Activated naive CD4-positive, alpha-beta T cell treated with anti-CD3 and anti-CD28 coated beads, Interleukin-2, amount 50 U/mL, for 72 hours (primary cell): ENCODE measurements around the gene CPNE4. TPM values are rescaled to one million over a fixed set of nuclear protein-coding genes. Genes with fewer than 3 reads are reported as not detected.
"Not testable (repeated sequence)": the region's sequence is repeated elsewhere in the genome, so short reads cannot be mapped to it uniquely, and the experiment has no call there.

Experiments
- ATAC-seq, 2 donors: fragments of 150-1000 bp; cut with Tn5 transposase; 2 replicates each; pipeline ENCODE4 v1.10.0; 2021; ENCODE audit warnings: mild to moderate bottlenecking in 2 of 2, moderate library complexity in 2 of 2
- DNase-seq, 2 donors: peaks; one replicate each; pipeline ENCODE4 v3.0.0; 2021 to 2022; ENCODE audit warnings: low spot score in 2 of 2
- H3K27ac Mint-ChIP-seq, 2 donors: one replicate each; pipeline ENCODE4 v1.8.0; 2022; ENCODE audit warnings: mild to moderate bottlenecking in 2 of 2, mixed read lengths in 2 of 2
- H3K36me3 Mint-ChIP-seq, 2 donors: one replicate each; pipeline ENCODE4 v1.8.0; 2022; ENCODE audit warnings: mixed read lengths in 2 of 2
- H3K9me3 Mint-ChIP-seq, 2 donors: one replicate each; pipeline ENCODE4 v1.8.0; 2022; ENCODE audit warnings: mixed read lengths in 2 of 2
- total RNA-seq, 2 donors: library from RNA; stranded (reverse); gene quantifications; one replicate each; pipeline ENCODE4 v1.2.3, GENCODE V29; 2022

Gene CPNE4
- total RNA-seq, 2 donors from 2014 or later, result 0.07 TPM; not detected in 1

GRCh38 chr3:131925571-131925970, 109.2 kb downstream of the CPNE4 start:
- H3K9me3 Mint-ChIP-seq, result peaks cover 0 to 4% of the 10 kb centered on the region in 2 donors
- H3K36me3 Mint-ChIP-seq, result no peaks in the 10 kb centered on the region
- DNase-seq (no peak), ATAC-seq (no peak)
- no peak overlapping the region for H3K27ac Mint-ChIP-seq

- no peak overlapping the region for H3K27ac Mint-ChIP-seq
- ATAC-seq, result no peak
- H3K9me3 Mint-ChIP-seq, result peaks cover 0 to 4% of the 10 kb centered on the region in 2 donors
- no peaks in the 10 kb centered on the region for H3K36me3 Mint-ChIP-seq
- no peak for DNase-seq
Measured at GRCh38 chr3:131922356-131922755, 112.5 kb downstream of the CPNE4 start.

- Mint-ChIP-seq H3K36me3 (no peaks in the 10 kb centered on the region), H3K27ac (no peak overlapping the region), H3K9me3 (peaks cover 0 to 4% of the 10 kb centered on the region in 2 donors)
- DNase-seq, result no peak
- ATAC-seq, result no peak
Measured at GRCh38 chr3:131917006-131917405, 117.8 kb downstream of the CPNE4 start.

GRCh38 chr3:131914090-131914691, 120.6 kb downstream of the CPNE4 start:
- Mint-ChIP-seq H3K27ac (no peak overlapping the region), H3K36me3 (no peaks in the 10 kb centered on the region), H3K9me3 (no peaks in the 10 kb centered on the region)
- DNase-seq, result no peak
- ATAC-seq, result no peak

- ATAC-seq, result no peak
- no peak for DNase-seq
- no peaks in the 10 kb centered on the region for H3K9me3 Mint-ChIP-seq
- no peak overlapping the region for H3K27ac Mint-ChIP-seq
- no peaks in the 10 kb centered on the region for H3K36me3 Mint-ChIP-seq
Measured at GRCh38 chr3:131912255-131912654, 122.6 kb downstream of the CPNE4 start.

- Mint-ChIP-seq H3K36me3 (no peaks in the 10 kb centered on the region), H3K27ac (no peak overlapping the region), H3K9me3 (no peaks in the 10 kb centered on the region)
- no peak for ATAC-seq
- DNase-seq, result no peak
Measured at GRCh38 chr3:131907796-131908195, 127.0 kb downstream of the CPNE4 start.

- Mint-ChIP-seq H3K36me3 (no peaks in the 10 kb centered on the region), H3K9me3 (no peaks in the 10 kb centered on the region), H3K27ac (peak overlapping the region in 1 of 2 donors; percentile 66)
- DNase-seq, result no peak
- ATAC-seq, result no peak
Measured at GRCh38 chr3:131903988-131904415, 130.8 kb downstream of the CPNE4 start.

- no peak overlapping the region for H3K27ac Mint-ChIP-seq
- H3K9me3 Mint-ChIP-seq, result no peaks in the 10 kb centered on the region
- H3K36me3 Mint-ChIP-seq, result no peaks in the 10 kb centered on the region
- DNase-seq (no peak), ATAC-seq (no peak)
Measured at GRCh38 chr3:131901686-131902085, 133.1 kb downstream of the CPNE4 start.

- no peak overlapping the region for H3K27ac Mint-ChIP-seq
- no peaks in the 10 kb centered on the region for H3K36me3 Mint-ChIP-seq
- DNase-seq (no peak), ATAC-seq (no peak)
- no peaks in the 10 kb centered on the region for H3K9me3 Mint-ChIP-seq
Measured at GRCh38 chr3:131900891-131901290, 133.9 kb downstream of the CPNE4 start.

GRCh38 chr3:131899021-131899420, 135.8 kb downstream of the CPNE4 start:
- H3K27ac Mint-ChIP-seq, result no peak overlapping the region
- H3K36me3 Mint-ChIP-seq, result no peaks in the 10 kb centered on the region
- H3K9me3 Mint-ChIP-seq, result no peaks in the 10 kb centered on the region
- no peak for ATAC-seq
- DNase-seq, result no peak

GRCh38 chr3:131898346-131898745, 136.5 kb downstream of the CPNE4 start:
- H3K27ac Mint-ChIP-seq, result no peak overlapping the region
- DNase-seq (no peak), ATAC-seq (no peak)
- H3K36me3 Mint-ChIP-seq, result no peaks in the 10 kb centered on the region
- H3K9me3 Mint-ChIP-seq, result no peaks in the 10 kb centered on the region

- no peak for DNase-seq
- no peak for ATAC-seq
- Mint-ChIP-seq H3K9me3 (no peaks in the 10 kb centered on the region), H3K36me3 (no peaks in the 10 kb centered on the region), H3K27ac (no peak overlapping the region)
Measured at GRCh38 chr3:131896285-131896684, 138.5 kb downstream of the CPNE4 start.

GRCh38 chr3:131895766-131896165, 139.0 kb downstream of the CPNE4 start:
- Mint-ChIP-seq H3K27ac (no peak overlapping the region), H3K36me3 (no peaks in the 10 kb centered on the region), H3K9me3 (no peaks in the 10 kb centered on the region)
- DNase-seq, result no peak
- no peak for ATAC-seq

GRCh38 chr3:131892331-131892730, 142.5 kb downstream of the CPNE4 start:
- no peak overlapping the region for H3K27ac Mint-ChIP-seq
- H3K36me3 Mint-ChIP-seq, result no peaks in the 10 kb centered on the region
- H3K9me3 Mint-ChIP-seq, result peaks cover 0 to under 1% of the 10 kb centered on the region in 2 donors
- no peak for DNase-seq
- no peak for ATAC-seq

GRCh38 chr3:131885871-131886270, 148.9 kb downstream of the CPNE4 start:
- ATAC-seq, H3K27ac Mint-ChIP-seq, H3K36me3 Mint-ChIP-seq, DNase-seq, H3K9me3 Mint-ChIP-seq: not testable (repeated sequence)

- Mint-ChIP-seq H3K9me3 (peaks cover 3 to 4% of the 10 kb centered on the region in 2 donors), H3K27ac (no peak overlapping the region), H3K36me3 (no peaks in the 10 kb centered on the region)
- ATAC-seq (no peak), DNase-seq (no peak)
Measured at GRCh38 chr3:131883711-131884407, 151.0 kb downstream of the CPNE4 start.

GRCh38 chr3:131883086-131883485, 151.7 kb downstream of the CPNE4 start:
- no peaks in the 10 kb centered on the region for H3K36me3 Mint-ChIP-seq
- DNase-seq, result no peak
- peaks cover 3 to 4% of the 10 kb centered on the region in 2 donors for H3K9me3 Mint-ChIP-seq
- no peak for ATAC-seq
- no peak overlapping the region for H3K27ac Mint-ChIP-seq

- no peak overlapping the region for H3K27ac Mint-ChIP-seq
- no peaks in the 10 kb centered on the region for H3K36me3 Mint-ChIP-seq
- ATAC-seq (no peak), DNase-seq (no peak)
- no peaks in the 10 kb centered on the region for H3K9me3 Mint-ChIP-seq
Measured at GRCh38 chr3:131881777-131882176, 153.0 kb downstream of the CPNE4 start.
